Left renal pelvis (tissue), 4 donors: ENCODE measurements around the gene FNDC3B. TPM values are rescaled to one million over a fixed set of nuclear protein-coding genes. Genes with fewer than 3 reads are reported as not detected.
"Not testable (repeated sequence)": the region's sequence is repeated elsewhere in the genome, so short reads cannot be mapped to it uniquely, and the experiment has no call there.

Experiments used
- DNase-seq, 4 donors: peaks; one replicate each; pipeline ENCODE4 v3.0.0-alpha.2; 2013; ENCODE audit warnings: low read depth in 4 of 4, low spot score in 3 of 4
- polyA plus RNA-seq, 4 donors: library from polyadenylated mRNA; unstranded; fragments of 120-200 nt; gene quantifications; one replicate each; pipeline ENCODE4 v1.2.1, GENCODE V29; 2013; ENCODE audit not compliant: insufficient read length in 4 of 4

Gene FNDC3B
- polyA plus RNA-seq, 4 donors: 53.4 to 72.8 (median 68.4) TPM

GRCh38 chr3:172343117-172343516 lies 303.7 kb downstream of the FNDC3B start:
- no peak for DNase-seq

- DNase-seq: no peak
Measured at GRCh38 chr3:172343979-172344378, 304.6 kb downstream of the FNDC3B start.

- DNase-seq: no peak
Measured at GRCh38 chr3:172346161-172346560, 306.8 kb downstream of the FNDC3B start.

- DNase-seq: no peak
Measured at GRCh38 chr3:172347895-172348679, 308.7 kb downstream of the FNDC3B start.

GRCh38 chr3:172351895-172352466 lies 312.6 kb downstream of the FNDC3B start:
- DNase-seq: no peak

GRCh38 chr3:172352786-172353185 lies 313.4 kb downstream of the FNDC3B start:
- no peak for DNase-seq

- DNase-seq: no peak
Measured at GRCh38 chr3:172354931-172355499, 315.6 kb downstream of the FNDC3B start.

- DNase-seq: no peak
Measured at GRCh38 chr3:172355836-172356235, 316.5 kb downstream of the FNDC3B start.

GRCh38 chr3:172356427-172356826 lies 317.0 kb downstream of the FNDC3B start:
- DNase-seq: no peak

GRCh38 chr3:172357850-172358754 lies 318.7 kb downstream of the FNDC3B start:
- no peak for DNase-seq

GRCh38 chr3:172359231-172359630 lies 319.9 kb downstream of the FNDC3B start:
- DNase-seq: no peak

GRCh38 chr3:172359996-172360395 lies 320.6 kb downstream of the FNDC3B start:
- DNase-seq: no peak

- no peak for DNase-seq
Measured at GRCh38 chr3:172362583-172362982, 323.2 kb downstream of the FNDC3B start.

GRCh38 chr3:172364374-172365027 lies 325.1 kb downstream of the FNDC3B start:
- DNase-seq: no peak

GRCh38 chr3:172365028-172365567 lies 325.7 kb downstream of the FNDC3B start:
- DNase-seq: no peak

- no peak for DNase-seq
Measured at GRCh38 chr3:172367205-172368105, 328.1 kb downstream of the FNDC3B start.

- not testable (repeated sequence) for DNase-seq
Measured at GRCh38 chr3:172368556-172368955, 329.2 kb downstream of the FNDC3B start.

GRCh38 chr3:172369590-172370259 lies 330.3 kb downstream of the FNDC3B start:
- no peak for DNase-seq

- DNase-seq: no peak
Measured at GRCh38 chr3:172370419-172370818, 331.0 kb downstream of the FNDC3B start.
